Measurements from ENCODE around the gene ENHO.

- TF ChIP-seq CTCF (IDR thresholded peaks at IDR 0.05; ENCODE audit: insufficient read depth, low read length), result no peak
- no peak for TF ChIP-seq POLR2AphosphoS5 (IDR thresholded peaks at IDR 0.05; ENCODE audit: low read depth)
Observed at GRCh38 chr9:34552986-34553385, 30.2 kb upstream of the ENHO start.
